PFSK-1 (cell line): ENCODE data around the gene LSP1.
A peak's percentile ranks its signal among the peaks of the same experiment; 100 is the strongest.

Experiments
- FOXP2 ChIP-seq: optimal IDR thresholded peaks from 2 replicates; pipeline ENCODE3; 2011; ENCODE audit warnings: borderline replicate concordance, control low read depth, inconsistent platforms; ENCODE audit not compliant: insufficient read depth; ENCODE audit errors: extremely low read length, extremely low read depth
- POLR2AphosphoS5 ChIP-seq: IDR thresholded peaks from 2 replicates; pipeline ENCODE4 v1.6.1; 2012; ENCODE audit warnings: low read depth, mild to moderate bottlenecking, control low read depth, low read length, moderate library complexity
- REST ChIP-seq, 2 experiments: IDR thresholded peaks; 2 replicates each; pipeline versions ENCODE4 v1.6.1 to v1.8.0; 2011 to 2012; ENCODE audit warnings: low read depth in 2 of 2, low read length in 2 of 2, control low read depth in 1 of 2, inconsistent platforms in 1 of 2, mild to moderate bottlenecking in 1 of 2, moderate library complexity in 1 of 2; ENCODE audit not compliant: insufficient read depth in 1 of 2
- SIN3A ChIP-seq: IDR thresholded peaks from 2 replicates; pipeline ENCODE4 v1.6.1; 2012; ENCODE audit warnings: mild to moderate bottlenecking, low read length, moderate library complexity, borderline replicate concordance; ENCODE audit not compliant: insufficient read depth
- TAF1 ChIP-seq: IDR thresholded peaks from 2 replicates; pipeline ENCODE4 v1.6.1; 2012; ENCODE audit warnings: low read length, control low read depth, borderline replicate concordance; ENCODE audit not compliant: insufficient read depth

The LSP1 gene

DNA sequence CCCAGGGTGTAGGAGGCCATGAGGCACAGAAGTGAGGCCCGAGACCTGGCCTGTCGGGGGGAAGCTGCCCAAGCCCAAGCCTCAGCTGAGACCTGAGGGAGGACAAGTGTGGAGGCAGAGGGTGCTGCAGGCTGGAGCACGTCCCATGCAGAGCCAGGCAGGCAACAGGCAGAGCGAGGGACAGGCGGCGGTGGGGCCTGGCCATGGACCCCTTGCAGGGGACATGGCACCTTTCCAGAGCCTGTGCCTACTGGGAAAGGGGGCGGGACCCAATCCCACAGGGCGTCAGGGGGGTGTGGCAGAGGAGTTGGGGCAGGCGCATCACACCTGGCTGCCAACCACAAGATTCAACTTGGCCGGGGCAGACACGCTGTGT lies 9.8 kb upstream of the LSP1 start:
- TF ChIP-seq POLR2AphosphoS5 = no peak
- no peak for TF ChIP-seq REST (IDR thresholded peaks at IDR 0.05; ENCODE audit: insufficient read depth in 1 of 2, low read depth in 2 of 2, low read length in 2 of 2)
- TF ChIP-seq FOXP2 = no peak
- TF ChIP-seq TAF1 = no peak
- TF ChIP-seq SIN3A = no peak

DNA sequence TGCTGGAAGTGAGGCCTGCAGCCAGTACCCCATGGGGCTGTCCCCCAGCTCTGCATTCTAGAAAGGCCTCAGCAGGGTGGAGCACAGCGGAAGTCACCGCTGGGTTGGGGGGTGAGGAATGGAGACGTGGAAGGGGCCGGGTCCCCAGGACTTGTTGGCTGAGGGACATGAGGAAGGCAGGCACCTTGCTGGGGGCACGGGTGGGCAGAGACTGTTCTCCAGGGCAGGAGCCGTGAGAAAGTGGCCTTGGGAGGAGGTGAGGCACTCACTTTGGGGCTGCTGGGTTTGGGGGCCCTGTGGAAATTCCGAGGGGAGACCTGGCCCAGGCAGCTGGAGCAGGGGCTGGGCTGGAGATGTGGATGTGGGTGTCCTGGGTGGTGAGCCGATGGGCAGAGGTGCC lies 9.1 kb upstream of the LSP1 start:
- TF ChIP-seq SIN3A (no peak), REST (IDR thresholded peaks at IDR 0.05; ENCODE audit: insufficient read depth in 1 of 2, low read depth in 2 of 2, low read length in 2 of 2) (no peak)

- TF ChIP-seq FOXP2 = peak; percentile 78
- TF ChIP-seq REST (IDR thresholded peaks at IDR 0.05; ENCODE audit: insufficient read depth in 1 of 2, low read depth in 2 of 2, low read length in 2 of 2) = no peak
Observed at GRCh38 chr11:1844221-1845094, 8.4 kb upstream of the LSP1 start.

DNA sequence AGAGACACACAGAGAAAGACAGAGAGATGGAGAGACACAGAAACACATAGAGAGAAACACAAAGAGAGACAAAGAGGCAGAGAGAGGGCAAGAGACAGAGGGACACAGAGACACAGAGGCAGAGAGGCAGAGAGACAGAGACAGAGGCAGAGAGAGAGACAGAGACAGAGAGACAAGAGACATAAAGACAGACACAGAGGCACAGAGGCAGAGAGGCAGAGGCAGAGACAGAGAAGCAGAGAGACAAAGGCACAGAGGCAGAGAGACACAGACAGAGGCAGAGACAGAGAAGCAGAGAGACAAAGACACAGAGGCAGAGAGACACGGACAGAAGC lies 7.8 kb upstream of the LSP1 start:
- TF ChIP-seq POLR2AphosphoS5 (no peak), FOXP2 (no peak), REST (IDR thresholded peaks at IDR 0.05; ENCODE audit: insufficient read depth in 1 of 2, low read depth in 2 of 2, low read length in 2 of 2) (no peak), SIN3A (no peak), TAF1 (no peak)

DNA sequence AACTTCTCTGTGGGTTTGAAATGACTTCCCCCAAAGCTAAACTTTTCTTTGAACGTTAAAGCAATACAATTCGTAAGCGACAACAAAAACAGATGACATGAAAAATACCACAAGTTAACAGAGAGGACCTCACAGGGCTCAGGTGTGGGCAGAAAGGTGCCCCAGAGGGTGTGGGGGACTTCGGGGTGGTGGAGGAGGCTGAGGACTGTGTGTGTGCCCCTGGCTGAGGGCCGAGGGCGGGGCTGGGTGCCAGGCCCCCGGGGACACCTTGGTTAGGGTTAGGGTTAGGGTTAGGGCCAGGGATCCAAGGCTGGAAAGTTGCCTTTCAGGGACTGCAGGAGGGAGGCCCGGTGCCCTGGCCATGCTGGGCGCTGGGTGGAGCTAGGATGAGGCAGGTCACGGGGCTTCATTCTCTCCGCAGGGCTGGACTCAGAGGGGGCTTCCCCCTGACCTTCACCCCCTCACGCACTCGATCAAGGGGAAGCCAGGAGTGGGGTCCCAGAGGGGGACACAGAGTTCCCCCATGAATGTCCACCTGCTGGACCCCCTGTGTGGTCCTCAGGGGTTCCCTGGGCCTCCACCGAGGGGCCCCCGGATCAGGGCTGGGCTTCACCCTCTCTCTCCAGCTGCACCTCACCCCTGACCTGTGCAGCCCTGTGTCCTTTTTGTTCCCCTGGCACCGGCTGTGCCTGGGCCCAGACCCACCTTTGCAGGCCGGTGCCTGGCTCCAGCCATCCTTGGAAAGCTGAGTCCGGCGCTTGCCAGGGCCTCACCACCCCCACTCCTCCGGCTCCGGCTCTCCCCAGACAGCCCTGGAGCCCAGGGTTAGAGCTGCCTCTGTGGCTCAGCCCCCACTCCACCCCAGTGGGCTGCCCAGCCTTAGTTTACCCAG lies 7.1 kb upstream of the LSP1 start:
- TF ChIP-seq REST (IDR thresholded peaks at IDR 0.05; ENCODE audit: insufficient read depth in 1 of 2, low read depth in 2 of 2, low read length in 2 of 2) (no peak), POLR2AphosphoS5 (no peak), TAF1 (no peak), SIN3A (no peak), FOXP2 (no peak)
